Stimulated activated CD8-positive, alpha-beta memory T cell treated with anti-CD3 and anti-CD28 coated beads, Interleukin-7, amount 100 ng/mL, for 4 hours (primary cell): ENCODE measurements around the gene OBSCN.
A peak's percentile ranks its signal among the peaks of the same experiment; 100 is the strongest.

ENCODE experiments used
- DNase-seq, 2 donors: peaks; one replicate each; pipeline ENCODE4 v3.0.0-alpha.2; 2020; ENCODE audit warnings: low read depth in 2 of 2

Gene OBSCN

GRCh38 chr1:228399531-228400236, 191.8 kb downstream of the OBSCN start:
- no peak for DNase-seq

- no peak for DNase-seq
These were observed 192.4 kb downstream of the OBSCN start for GRCh38 chr1:228400237-228400651.

- DNase-seq: no peak
These were observed 193.0 kb downstream of the OBSCN start for GRCh38 chr1:228400692-228401454.

- DNase-seq: no peak
These were observed 194.2 kb downstream of the OBSCN start for GRCh38 chr1:228401782-228402640.

- no peak for DNase-seq
These were observed 194.8 kb downstream of the OBSCN start for GRCh38 chr1:228402641-228403025.

- no peak for DNase-seq
These were observed 195.4 kb downstream of the OBSCN start for GRCh38 chr1:228403231-228403631.

GRCh38 chr1:228404107-228404720, 196.4 kb downstream of the OBSCN start:
- DNase-seq: no peak

- DNase-seq: no peak
These were observed 197.5 kb downstream of the OBSCN start for GRCh38 chr1:228405200-228405978.

GRCh38 chr1:228405979-228406228, 198.1 kb downstream of the OBSCN start:
- DNase-seq: peak in 1 of 2 donors; percentile 18

GRCh38 chr1:228407106-228408040, 199.5 kb downstream of the OBSCN start:
- DNase-seq: no peak

GRCh38 chr1:228408041-228408868, 200.4 kb downstream of the OBSCN start:
- no peak for DNase-seq

GRCh38 chr1:228408869-228409805, 201.3 kb downstream of the OBSCN start:
- DNase-seq: no peak

- no peak for DNase-seq
These were observed 202.2 kb downstream of the OBSCN start for GRCh38 chr1:228410015-228410414.

GRCh38 chr1:228410671-228411070, 202.8 kb downstream of the OBSCN start:
- DNase-seq: no peak

GRCh38 chr1:228411121-228411520, 203.3 kb downstream of the OBSCN start:
- no peak for DNase-seq

GRCh38 chr1:228411548-228412430, 203.9 kb downstream of the OBSCN start:
- no peak for DNase-seq
